ENCODE results near the gene MTCL3.

DNA sequence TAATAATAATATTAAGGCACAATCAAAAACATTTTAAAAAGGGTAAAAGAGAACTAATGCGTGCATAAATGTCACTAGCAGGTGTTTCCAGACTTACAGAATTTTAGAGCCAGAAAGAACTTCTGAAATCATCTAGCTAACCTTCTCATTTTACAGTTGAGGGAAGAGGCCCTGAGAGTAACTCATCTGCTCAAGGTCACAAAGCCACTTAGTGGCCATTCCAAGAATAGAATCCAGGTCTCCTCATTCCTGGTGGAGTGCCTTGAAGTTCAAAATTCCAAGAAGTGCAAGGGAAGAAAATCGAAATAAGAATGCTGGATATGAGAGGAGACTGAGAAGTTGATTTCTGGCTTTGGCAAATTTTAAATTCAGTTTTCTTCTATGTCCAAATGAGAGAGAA lies 56.8 kb downstream of the MTCL3 start:
- TF ChIP-seq, protein P1, sequence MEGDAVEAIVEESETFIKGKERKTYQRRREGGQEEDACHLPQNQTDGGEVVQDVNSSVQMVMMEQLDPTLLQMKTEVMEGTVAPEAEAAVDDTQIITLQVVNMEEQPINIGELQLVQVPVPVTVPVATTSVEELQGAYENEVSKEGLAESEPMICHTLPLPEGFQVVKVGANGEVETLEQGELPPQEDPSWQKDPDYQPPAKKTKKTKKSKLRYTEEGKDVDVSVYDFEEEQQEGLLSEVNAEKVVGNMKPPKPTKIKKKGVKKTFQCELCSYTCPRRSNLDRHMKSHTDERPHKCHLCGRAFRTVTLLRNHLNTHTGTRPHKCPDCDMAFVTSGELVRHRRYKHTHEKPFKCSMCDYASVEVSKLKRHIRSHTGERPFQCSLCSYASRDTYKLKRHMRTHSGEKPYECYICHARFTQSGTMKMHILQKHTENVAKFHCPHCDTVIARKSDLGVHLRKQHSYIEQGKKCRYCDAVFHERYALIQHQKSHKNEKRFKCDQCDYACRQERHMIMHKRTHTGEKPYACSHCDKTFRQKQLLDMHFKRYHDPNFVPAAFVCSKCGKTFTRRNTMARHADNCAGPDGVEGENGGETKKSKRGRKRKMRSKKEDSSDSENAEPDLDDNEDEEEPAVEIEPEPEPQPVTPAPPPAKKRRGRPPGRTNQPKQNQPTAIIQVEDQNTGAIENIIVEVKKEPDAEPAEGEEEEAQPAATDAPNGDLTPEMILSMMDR (IDR thresholded peaks at IDR 0.05; ENCODE audit: low read depth, low read length, poor library complexity, severe bottlenecking) = no peak
- no peak for TF ChIP-seq EZH2phosphoT487 (IDR thresholded peaks at IDR 0.05; ENCODE audit: borderline replicate concordance, low read length)

Data from DOHH2 (cell line).